Skin epidermis (tissue), 12 donors: ENCODE data around the gene ADRA2C.
A peak's percentile ranks its signal among the peaks of the same experiment; 100 is the strongest.

ENCODE experiments used
- H3K27ac ChIP-seq, 21 experiments: fragments of 200-600 bp; sonication (generic) in 11 of 21; one replicate each; pipeline ENCODE4 v1.5.0; 2020; ENCODE audit warnings: mild to moderate bottlenecking in 3 of 21, inconsistent platforms in 2 of 21, moderate library complexity in 2 of 21
- H3K4me3 ChIP-seq, 7 experiments: fragments of 200-600 bp; sonication (generic) in 2 of 7; one replicate each; pipeline ENCODE4 v1.5.0; 2020; ENCODE audit warnings: inconsistent platforms in 2 of 7, mild to moderate bottlenecking in 2 of 7, moderate library complexity in 1 of 7

The ADRA2C gene

DNA sequence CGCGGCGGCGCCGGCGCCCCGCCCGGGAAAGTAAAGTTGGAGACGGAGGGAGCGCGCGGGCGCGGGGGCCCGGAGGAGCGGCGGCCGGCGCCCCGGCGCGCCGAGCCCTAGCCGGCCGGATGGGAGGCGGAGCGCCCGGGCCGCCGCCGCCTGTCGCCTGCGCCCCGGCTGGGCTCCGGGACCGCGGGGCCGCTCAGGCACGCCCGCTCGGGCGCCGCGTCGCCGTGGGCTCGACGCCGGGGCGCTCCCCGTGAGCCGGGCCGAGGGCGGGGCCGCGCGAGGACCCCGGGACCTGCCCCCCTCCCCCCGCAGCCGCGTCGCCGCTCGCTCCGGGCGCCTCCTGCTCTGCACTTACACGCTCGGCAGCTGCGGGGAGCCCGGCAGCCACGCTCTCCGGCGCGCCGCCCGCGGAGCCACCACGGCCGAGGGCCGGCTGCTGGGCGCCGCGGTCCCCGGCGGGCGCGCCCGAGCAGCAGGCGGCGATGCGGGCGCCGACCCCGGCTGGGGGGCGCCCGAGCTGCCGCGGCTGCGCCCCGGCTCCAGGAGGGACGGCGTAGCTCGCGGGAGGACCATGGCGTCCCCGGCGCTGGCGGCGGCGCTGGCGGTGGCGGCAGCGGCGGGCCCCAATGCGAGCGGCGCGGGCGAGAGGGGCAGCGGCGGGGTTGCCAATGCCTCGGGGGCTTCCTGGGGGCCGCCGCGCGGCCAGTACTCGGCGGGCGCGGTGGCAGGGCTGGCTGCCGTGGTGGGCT lies at the start of gene ADRA2C:
ADRA2C (plus strand) TSS at position 350 of the 749 bp plus-strand sequence; CDS start at position 572, 222 bp downstream.
- peak within 1 kb of the TSS in 1 of 21 experiments; percentile 43 for H3K27ac ChIP-seq
- peak within 1 kb of the TSS in 3 of 7 experiments; percentile 8 to 21 (median 9) for H3K4me3 ChIP-seq

- Histone ChIP-seq H3K4me3 (no peak overlapping the region), H3K27ac (no peak overlapping the region)
Observed at GRCh38 chr4:3716631-3717235, 49.5 kb upstream of the ADRA2C start.

DNA sequence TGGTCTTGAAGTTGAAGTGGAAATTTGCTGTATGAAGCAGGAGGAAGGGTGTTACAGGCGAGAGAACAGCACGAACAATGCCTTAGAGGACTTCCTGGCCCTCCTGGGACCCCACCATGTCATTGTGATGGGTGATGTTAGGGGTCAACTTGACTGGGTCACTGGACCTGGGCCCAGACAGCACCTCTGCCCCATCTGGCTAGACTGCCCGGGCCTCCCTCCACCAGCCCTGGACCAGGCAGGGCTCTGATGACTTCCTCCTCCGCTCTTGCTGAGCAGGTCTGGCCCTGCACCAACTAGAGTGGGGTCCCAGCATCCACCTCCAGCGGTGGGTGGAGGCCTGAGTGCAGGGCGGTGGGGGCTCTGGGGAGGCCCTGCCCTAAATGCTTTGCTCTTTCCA lies 48.9 kb upstream of the ADRA2C start:
- Histone ChIP-seq H3K27ac (no peak overlapping the region), H3K4me3 (no peak overlapping the region)

GRCh38 chr4:3718462-3718861 lies 47.7 kb upstream of the ADRA2C start:
- Histone ChIP-seq H3K27ac (no peak overlapping the region), H3K4me3 (no peak overlapping the region)

- no peak overlapping the region for H3K27ac ChIP-seq
- H3K4me3 ChIP-seq, result no peak overlapping the region
Observed at GRCh38 chr4:3719191-3719590, 47.0 kb upstream of the ADRA2C start.

GRCh38 chr4:3719836-3720235 lies 46.3 kb upstream of the ADRA2C start:
- Histone ChIP-seq H3K27ac (no peak overlapping the region), H3K4me3 (no peak overlapping the region)

DNA sequence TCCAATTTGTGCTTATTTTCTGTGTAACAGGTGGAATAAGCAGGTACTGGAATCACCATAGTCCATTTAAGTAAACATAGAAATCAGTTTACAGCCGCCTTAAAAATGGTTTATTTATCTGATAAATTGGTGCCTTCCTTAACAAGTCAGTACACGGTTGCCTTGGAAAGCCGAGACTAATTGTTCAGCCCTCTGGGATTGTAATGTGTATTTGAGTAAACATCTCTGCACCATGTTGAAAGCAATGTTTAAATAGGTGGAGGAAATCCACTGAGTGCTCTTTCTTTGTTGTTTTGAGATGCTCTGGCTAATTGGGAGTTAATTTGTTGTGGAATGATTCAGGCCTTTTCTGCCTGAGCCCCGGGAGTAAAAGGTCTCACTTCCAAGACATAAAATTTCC lies 45.7 kb upstream of the ADRA2C start:
- H3K27ac ChIP-seq, result no peak overlapping the region
- H3K4me3 ChIP-seq, result no peak overlapping the region

GRCh38 chr4:3721186-3721585 lies 45.0 kb upstream of the ADRA2C start:
- Histone ChIP-seq H3K27ac (no peak overlapping the region), H3K4me3 (no peak overlapping the region)

DNA sequence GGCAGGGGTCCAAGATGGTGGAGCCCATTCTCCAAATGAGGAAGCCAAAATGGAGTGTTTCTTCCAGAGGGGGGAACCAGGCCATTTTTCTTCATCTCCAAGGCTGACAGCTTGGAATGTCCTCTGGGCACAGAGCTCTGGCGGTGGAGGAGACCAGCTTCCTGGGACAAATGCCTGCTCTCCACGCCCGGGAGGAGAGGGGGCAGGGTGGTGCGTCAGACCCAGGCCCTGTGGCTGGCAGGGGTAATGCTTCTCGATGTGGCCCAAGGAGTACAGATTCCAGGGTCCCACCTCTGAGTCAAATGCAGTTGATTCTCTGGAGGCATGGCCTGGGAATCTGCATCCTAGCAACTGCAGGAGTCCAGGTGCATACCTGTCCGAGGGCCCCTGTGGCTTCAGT lies 44.6 kb upstream of the ADRA2C start:
- Histone ChIP-seq H3K27ac (no peak overlapping the region), H3K4me3 (no peak overlapping the region)

DNA sequence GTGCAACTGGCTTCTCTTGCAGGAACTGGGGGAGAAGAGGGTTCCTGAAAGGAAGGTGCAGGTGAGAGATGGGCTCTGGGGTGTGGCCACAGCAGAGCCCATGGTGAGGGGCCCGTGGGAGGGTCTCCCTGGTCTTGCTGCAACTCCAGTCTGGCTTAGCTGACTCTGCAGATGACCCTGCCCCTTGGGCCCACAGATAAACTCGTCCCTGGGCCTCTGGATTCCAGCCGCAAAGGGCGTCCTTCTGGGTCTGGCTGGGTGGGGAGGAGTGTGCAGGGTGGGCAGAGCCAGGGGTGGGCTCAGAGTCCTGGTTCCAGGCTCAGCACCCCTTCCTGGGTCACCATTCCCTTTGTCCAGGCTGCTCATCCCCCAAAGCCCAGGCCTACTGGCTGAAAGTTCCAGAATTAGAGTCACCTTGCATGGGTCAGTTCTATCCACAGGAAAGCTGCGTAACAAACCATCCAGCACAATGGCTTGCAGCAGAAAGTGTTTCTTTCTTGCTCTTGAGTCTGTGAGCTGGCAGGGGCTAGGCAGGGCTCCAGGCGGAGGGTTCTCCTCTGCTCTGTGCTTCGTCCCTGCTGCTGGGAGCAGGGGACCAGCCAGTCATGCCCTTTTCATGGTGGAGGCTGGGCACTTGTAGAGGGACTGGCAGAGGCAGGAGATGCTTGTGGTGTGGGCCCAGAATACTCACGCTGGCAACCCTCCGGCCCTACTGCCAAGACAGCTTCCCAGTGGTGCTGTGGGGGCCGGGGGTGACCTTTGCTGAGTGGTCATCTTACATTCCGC lies 43.5 kb upstream of the ADRA2C start:
- H3K27ac ChIP-seq, result no peak overlapping the region
- no peak overlapping the region for H3K4me3 ChIP-seq

DNA sequence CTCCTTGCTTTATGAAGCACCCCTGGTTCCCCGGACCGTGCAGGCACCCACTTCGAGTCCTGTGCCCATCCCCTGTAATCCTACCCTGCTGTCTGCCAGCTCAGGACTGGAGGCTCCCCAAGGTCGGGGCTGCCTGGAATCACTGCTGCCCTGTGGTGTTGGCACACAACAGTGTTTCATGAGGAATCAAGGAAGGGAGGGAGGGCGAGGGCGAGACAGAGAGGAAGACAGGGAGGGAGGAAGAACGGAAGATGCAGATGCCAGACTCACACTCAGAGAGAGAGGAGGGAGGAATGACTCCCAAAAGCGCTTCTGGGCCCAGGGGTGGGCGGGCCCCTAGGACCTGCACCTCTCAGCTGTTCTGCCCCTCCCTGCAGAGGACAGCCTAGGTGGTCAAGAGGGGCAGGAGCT lies 42.9 kb upstream of the ADRA2C start:
- Histone ChIP-seq H3K27ac (no peak overlapping the region), H3K4me3 (no peak overlapping the region)

DNA sequence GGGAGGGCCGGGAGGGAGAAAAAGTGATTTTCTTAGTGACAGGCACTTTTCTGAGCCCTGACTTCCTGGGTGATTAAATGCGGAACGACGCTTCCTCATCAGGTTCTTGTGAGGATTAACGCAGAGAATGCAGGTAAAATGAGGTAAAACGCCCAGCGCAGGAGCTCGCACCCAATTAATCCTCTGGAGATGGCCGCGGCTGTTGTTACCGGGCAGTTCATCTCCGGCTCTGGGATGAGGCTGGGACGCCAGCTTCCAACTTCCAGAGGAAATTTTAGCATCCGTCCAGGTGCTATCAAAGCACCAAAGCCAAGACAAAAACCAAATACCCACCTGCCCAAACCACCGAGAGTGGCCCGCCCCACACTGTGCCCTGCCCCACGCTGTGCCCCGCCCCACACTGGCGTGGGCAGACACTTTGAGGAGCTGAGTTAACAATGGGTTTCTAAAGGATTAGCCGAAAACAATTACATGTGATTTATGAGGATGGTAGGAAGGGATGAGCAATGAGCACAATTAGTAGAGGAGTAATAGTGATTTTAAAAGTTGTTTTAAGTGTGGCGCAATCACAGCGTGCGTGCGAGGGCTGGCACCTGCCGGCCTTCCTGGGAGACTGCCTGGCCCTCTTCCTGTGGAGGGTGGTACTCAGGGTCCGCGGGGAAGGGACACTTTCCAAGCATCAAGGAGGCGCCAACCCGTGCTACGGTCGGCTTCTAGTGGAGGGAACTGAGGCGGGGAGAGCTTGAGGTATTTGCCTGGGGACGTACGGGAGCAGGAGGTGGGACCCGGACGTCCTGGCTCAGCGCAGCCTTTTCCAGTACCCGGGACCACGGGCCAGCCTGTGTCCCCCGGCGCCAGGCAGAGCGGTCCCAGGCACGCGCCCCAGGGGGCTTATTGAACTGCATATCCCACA lies 41.6 kb upstream of the ADRA2C start:
- no peak overlapping the region for H3K27ac ChIP-seq
- no peak overlapping the region for H3K4me3 ChIP-seq

- Histone ChIP-seq H3K27ac (no peak overlapping the region), H3K4me3 (no peak overlapping the region)
Observed at GRCh38 chr4:3725936-3726870, 40.0 kb upstream of the ADRA2C start.

DNA sequence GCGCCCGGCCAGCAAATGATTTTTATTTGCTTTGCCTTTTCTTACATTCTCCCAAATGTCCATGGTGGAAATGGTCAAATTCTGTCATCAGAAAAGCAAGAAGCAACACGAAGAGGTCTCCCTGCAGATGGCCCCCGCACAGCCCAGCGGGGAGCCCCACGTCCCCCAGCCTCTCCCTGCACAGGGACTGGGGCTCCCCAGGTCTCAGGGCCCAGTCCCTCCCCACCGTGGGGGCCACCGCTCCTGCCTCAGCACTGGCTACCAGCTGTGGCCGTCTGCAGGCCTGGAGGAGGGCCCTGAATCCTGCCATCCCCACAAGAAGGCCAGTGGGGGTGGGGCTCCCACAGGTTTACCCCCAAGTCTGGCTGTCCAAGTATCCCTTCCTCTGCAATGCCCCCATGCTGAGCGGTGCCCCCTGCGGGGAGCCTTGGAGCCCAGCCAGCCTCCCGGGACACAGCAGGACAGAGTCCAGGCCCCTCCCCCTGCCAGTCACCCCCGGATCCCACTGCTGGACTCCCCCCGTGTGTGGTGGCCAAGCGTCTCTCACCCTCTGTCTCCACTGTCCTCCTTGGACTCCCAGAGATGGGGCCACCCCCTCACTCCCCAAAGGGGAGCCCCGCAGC lies 38.2 kb upstream of the ADRA2C start:
- no peak overlapping the region for H3K4me3 ChIP-seq
- no peak overlapping the region for H3K27ac ChIP-seq

GRCh38 chr4:3729188-3729881 lies 36.9 kb upstream of the ADRA2C start:
- Histone ChIP-seq H3K4me3 (no peak overlapping the region), H3K27ac (no peak overlapping the region)

GRCh38 chr4:3729882-3730226 lies 36.3 kb upstream of the ADRA2C start:
- Histone ChIP-seq H3K4me3 (no peak overlapping the region), H3K27ac (no peak overlapping the region)

- no peak overlapping the region for H3K4me3 ChIP-seq
- no peak overlapping the region for H3K27ac ChIP-seq
Observed at GRCh38 chr4:3730422-3731190, 35.6 kb upstream of the ADRA2C start.
